GM12875 (cell line): ENCODE data around the gene COX4I1.
"Not testable (repeated sequence)": the region's sequence is repeated elsewhere in the genome, so short reads cannot be mapped to it uniquely, and the experiment has no call there.

ENCODE experiments used
- H3K4me3 ChIP-seq: one replicate; pipeline ENCODE4 v1.5.1; 2011; ENCODE audit warnings: low read depth, low read length, control low read depth
- TF ChIP-seq, protein P1 (sequence below): IDR thresholded peaks from 2 replicates; pipeline ENCODE4 v1.5.1; 2011; ENCODE audit warnings: low read depth, mild to moderate bottlenecking, control low read depth, inconsistent platforms, low read length, moderate library complexity, borderline replicate concordance; ENCODE audit not compliant: insufficient read depth

The COX4I1 gene

DNA sequence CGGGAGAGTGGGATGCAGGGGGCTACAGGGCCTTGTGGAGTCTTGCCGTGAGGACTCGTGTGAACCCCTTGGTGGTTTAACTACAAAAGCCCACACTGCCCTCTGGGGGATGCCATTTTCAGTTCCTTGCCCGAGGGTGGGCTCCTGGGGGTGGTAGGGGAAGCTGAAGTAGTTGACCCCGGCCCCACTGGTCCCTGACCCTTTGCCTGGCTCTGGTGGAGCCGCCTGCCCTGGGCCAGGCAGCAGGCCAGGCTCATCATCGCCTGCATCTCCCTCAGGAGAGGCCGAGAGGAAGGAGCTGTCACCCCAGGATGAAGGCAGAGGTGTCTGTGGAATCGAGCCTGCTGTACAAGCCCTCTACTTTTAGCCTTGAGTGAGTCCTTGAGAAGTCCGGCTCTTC, 10.2 kb downstream of the COX4I1 start:
- H3K4me3 ChIP-seq = no peak overlapping the region
- TF ChIP-seq, protein P1, sequence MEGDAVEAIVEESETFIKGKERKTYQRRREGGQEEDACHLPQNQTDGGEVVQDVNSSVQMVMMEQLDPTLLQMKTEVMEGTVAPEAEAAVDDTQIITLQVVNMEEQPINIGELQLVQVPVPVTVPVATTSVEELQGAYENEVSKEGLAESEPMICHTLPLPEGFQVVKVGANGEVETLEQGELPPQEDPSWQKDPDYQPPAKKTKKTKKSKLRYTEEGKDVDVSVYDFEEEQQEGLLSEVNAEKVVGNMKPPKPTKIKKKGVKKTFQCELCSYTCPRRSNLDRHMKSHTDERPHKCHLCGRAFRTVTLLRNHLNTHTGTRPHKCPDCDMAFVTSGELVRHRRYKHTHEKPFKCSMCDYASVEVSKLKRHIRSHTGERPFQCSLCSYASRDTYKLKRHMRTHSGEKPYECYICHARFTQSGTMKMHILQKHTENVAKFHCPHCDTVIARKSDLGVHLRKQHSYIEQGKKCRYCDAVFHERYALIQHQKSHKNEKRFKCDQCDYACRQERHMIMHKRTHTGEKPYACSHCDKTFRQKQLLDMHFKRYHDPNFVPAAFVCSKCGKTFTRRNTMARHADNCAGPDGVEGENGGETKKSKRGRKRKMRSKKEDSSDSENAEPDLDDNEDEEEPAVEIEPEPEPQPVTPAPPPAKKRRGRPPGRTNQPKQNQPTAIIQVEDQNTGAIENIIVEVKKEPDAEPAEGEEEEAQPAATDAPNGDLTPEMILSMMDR = no peak

DNA sequence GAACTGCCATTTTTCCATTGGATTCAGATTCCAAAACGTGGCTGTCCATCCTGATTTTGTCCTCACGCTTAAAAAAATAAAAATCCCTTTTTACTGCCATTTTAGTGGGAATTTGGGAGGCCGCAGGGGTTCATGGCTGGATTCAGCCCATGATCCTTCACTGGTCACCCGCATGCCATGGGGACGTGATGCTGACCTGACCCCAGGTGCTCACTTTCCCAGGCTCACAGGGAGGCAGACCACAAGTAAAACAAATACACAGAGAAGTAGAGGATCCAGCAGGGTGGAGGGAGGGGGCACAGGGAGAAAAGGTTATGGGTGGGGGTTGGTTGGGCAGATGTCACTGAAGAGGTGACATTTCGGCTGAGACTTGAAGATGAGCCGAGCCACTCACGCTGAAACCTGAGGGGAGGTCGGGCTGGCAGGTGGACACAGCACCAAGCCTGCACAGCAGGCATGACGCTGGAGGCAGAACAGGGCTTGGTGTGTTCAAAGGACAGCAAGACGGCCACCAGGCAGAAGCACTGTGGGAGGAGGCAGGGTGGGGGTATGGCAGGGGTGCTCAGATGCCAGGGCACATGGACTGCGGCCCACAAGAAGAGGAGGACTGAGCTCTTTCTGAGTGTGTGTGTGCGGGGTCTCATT, 10.7 kb downstream of the COX4I1 start:
- TF ChIP-seq, protein P1 = no peak
- no peak overlapping the region for H3K4me3 ChIP-seq

DNA sequence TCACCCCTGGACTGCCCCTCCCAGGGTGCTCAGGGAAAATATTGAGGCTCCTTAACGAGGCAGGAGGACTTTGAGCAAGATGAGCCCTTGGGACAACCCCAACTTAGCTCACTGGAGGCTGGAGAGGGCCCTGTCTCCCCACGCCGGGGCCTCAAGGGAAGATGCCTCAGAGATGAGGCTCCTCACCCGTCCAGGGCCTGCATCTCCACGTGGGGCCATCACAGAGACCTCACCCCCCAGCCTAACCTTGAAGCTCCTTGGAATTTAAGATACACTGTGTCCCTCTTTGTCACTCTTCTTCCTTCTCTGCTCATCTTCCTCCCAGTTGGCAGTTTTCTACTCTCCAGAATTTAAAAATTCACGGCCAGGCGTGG, 11.2 kb downstream of the COX4I1 start:
- TF ChIP-seq, protein P1 = no peak
- H3K4me3 ChIP-seq = no peak overlapping the region

DNA sequence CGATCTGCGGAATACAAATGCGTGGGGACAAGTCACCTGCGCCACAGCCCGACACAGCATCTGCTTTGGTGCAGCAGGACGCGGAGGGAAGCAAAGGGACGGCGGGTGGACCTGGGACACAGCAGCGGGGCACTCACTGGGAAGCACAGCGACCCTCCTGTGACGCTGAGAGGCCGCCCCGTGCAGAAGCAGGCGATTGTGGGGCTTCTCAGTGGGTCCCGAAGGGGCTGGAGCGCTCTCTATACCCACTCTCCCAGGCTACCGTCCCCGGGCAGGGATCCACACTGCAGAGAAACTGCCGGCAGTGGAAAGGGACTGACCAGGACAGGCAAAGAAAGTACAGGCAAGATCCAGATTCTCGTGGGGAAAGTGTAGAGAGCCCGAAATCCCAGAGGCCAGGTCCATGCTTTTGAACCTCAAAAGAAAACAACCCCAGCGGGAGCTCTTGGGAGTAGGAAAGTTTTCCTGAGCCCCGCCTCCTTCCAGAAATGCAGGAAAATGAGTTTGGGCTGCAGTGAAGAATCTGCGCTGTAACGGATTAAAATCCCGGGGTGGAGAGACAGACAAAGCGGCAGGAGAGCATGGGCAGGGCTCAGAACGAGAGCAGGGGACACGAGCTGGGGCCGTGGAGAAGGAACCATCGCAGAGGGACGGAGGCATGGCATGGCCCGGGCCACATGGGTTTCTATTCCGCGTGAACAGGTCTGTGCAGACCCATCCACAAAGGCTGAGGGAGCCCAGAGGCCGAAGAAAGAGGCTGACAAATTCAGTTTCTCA, 12.7 kb downstream of the COX4I1 start:
- TF ChIP-seq, protein P1 = no peak
- H3K4me3 ChIP-seq = no peak overlapping the region

DNA sequence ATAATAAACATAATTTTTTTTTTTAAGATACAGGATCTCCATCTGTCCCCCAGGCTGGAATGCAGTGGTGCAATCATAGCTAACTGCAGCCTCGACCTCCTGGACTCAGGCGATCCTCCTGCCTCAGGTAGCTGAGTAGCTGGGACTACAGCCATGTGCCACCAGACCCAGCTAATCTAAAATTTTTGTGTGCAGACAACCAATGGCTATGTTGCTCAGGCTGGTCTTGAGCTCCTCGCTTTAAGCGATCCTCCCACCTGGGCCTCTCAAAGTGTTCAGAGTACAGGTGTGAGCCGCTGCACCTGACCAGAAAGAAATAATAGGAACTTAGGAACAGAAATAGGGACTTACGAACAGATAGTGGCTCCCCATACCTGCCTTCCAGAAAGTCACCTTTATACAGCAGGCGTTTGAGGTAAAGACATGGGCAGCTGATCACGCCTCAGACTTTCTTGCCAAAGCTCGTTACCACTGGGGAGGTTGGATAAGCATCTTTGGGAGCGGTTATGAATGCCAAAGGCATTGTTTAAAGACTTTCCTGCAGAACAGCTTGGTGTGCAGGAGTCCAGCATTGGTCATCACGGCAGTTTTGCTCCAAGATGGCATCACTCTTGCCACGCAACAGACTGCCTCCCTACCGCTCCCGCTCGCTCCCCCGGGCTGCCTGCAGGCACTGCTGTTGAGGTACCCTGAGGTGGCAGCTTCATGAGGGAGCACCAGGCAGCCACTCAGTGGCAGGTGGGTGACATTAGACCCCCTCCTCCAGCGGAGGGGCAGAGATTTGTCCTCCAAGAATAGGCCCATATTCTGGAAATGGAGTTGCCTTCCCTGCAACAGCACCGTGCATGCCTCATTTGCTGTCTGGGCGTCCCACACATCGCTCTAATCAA, 13.6 kb downstream of the COX4I1 start:
- TF ChIP-seq, protein P1 = no peak
- H3K4me3 ChIP-seq = no peak overlapping the region

DNA sequence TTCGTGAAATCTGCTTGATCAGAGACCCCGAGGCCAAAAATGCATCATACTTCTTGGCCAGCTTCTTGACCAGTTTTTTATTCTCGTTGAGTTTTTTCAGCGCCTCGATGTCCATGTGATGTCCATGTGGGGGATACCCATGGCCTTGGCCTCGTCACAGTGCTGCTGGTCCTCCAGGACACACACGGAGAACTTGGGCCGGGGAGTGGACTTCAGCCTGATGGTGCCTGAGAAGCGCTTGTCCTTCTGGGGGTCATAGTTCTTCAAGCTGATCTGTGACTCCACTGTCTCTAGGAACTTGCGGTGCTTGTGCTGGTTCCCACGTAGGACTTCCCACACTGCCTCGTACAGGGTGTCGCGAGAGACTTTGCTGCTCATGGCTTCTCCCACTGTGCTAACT, 16.7 kb downstream of the COX4I1 start:
- H3K4me3 ChIP-seq = no peak overlapping the region
- TF ChIP-seq, protein P1 = no peak

DNA sequence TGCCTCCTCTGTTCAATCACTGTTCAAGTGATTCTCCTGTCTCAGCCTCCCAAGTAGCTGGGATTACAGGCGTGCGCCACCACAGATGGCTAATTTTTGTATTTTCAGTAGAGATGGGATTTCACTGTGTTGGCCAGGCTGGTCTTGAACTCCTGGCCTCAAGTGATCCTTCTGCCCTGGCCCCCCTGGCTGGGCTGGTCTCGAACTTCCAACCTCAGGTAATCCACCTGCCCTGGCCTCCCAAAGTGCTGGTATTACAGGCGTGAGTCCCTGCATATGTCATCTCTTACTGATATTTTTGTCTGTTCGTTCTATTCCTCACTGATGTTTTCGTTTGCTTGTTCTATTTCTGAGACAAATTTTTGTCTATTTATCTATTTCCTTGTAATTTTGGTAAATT, 17.7 kb downstream of the COX4I1 start:
- not testable (repeated sequence) for H3K4me3 ChIP-seq
